H9 (cell line): Measurements from ENCODE around the gene IKZF1. TPM values are rescaled to one million over a fixed set of nuclear protein-coding genes. Genes with fewer than 3 reads are reported as not detected.

Source experiments
- DNase-seq: peaks from one replicate; pipeline ENCODE4 v3.0.0-alpha.2; 2017
- H2AFZ ChIP-seq: one replicate; pipeline ENCODE4 v1.6.1; 2013; ENCODE audit warnings: mild to moderate bottlenecking, low read length, control low read depth, moderate library complexity
- H2AK5ac ChIP-seq: 2 replicates; pipeline ENCODE4 v1.6.1; 2013; ENCODE audit warnings: low read length, control low read depth, mixed read lengths; ENCODE audit not compliant: insufficient read length
- H2BK120ac ChIP-seq: one replicate; pipeline ENCODE4 v1.6.1; 2013; ENCODE audit warnings: low read depth, mild to moderate bottlenecking, low read length, control low read depth, inconsistent platforms; ENCODE audit not compliant: poor library complexity, severe bottlenecking
- H2BK12ac ChIP-seq: 2 replicates; pipeline ENCODE4 v1.6.1; 2013; ENCODE audit warnings: low read length, control low read depth, mixed read lengths, low read depth; ENCODE audit not compliant: insufficient read length
- H2BK15ac ChIP-seq: 2 replicates; pipeline ENCODE4 v1.6.1; 2013; ENCODE audit warnings: low read depth, low read length, control low read depth
- H2BK20ac ChIP-seq: one replicate; pipeline ENCODE4 v1.6.1; 2013; ENCODE audit warnings: low read depth, mild to moderate bottlenecking, low read length, control low read depth, inconsistent platforms; ENCODE audit not compliant: poor library complexity, severe bottlenecking
- H2BK5ac ChIP-seq: 2 replicates; pipeline ENCODE4 v1.6.1; 2013; ENCODE audit warnings: low read length, control low read depth, mixed read lengths; ENCODE audit not compliant: insufficient read length
- H3K14ac ChIP-seq: 2 replicates; pipeline ENCODE4 v1.6.1; 2013; ENCODE audit warnings: low read length, control low read depth; ENCODE audit not compliant: insufficient read depth
- H3K18ac ChIP-seq: 2 replicates; pipeline ENCODE4 v1.6.1; 2013; ENCODE audit warnings: low read depth, mild to moderate bottlenecking, mixed read lengths, low read length, control low read depth; ENCODE audit not compliant: insufficient read length
- H3K23ac ChIP-seq: 2 replicates; pipeline ENCODE4 v1.6.1; 2013; ENCODE audit warnings: low read length, control low read depth, mixed read lengths, low read depth; ENCODE audit not compliant: insufficient read length
- H3K23me2 ChIP-seq: 2 replicates; pipeline ENCODE4 v1.6.1; 2013; ENCODE audit warnings: low read depth, mild to moderate bottlenecking, mixed read lengths, low read length, control low read depth; ENCODE audit not compliant: insufficient read length, poor library complexity, severe bottlenecking
- H3K27ac ChIP-seq: 2 replicates; pipeline ENCODE4 v1.5.1; 2013; ENCODE audit warnings: low read length, control low read depth, mixed read lengths, low read depth; ENCODE audit not compliant: insufficient read length
- H3K27me3 ChIP-seq: 2 replicates; pipeline ENCODE4 v1.6.1; 2013; ENCODE audit warnings: low read length, control low read depth, inconsistent platforms; ENCODE audit not compliant: insufficient read depth
- H3K4ac ChIP-seq: 2 replicates; pipeline ENCODE4 v1.6.1; 2013; ENCODE audit warnings: low read depth, mild to moderate bottlenecking, control low read depth, inconsistent platforms, low read length, moderate library complexity
- H3K4me1 ChIP-seq: 2 replicates; pipeline ENCODE4 v1.6.1; 2013; ENCODE audit warnings: low read length, control low read depth, inconsistent platforms; ENCODE audit not compliant: insufficient read depth
- H3K4me2 ChIP-seq: 2 replicates; pipeline ENCODE4 v1.6.1; 2013; ENCODE audit warnings: low read length, control low read depth, mixed read lengths; ENCODE audit not compliant: insufficient read length, insufficient read depth
- H3K56ac ChIP-seq: 2 replicates; pipeline ENCODE4 v1.6.1; 2013; ENCODE audit warnings: low read depth, mild to moderate bottlenecking, mixed read lengths, low read length, control low read depth; ENCODE audit not compliant: insufficient read length
- H3K79me1 ChIP-seq: 2 replicates; pipeline ENCODE4 v1.6.1; 2013; ENCODE audit warnings: low read depth, mild to moderate bottlenecking, moderate library complexity, low read length, control low read depth, inconsistent platforms; ENCODE audit not compliant: insufficient read depth, poor library complexity, severe bottlenecking
- H3K79me2 ChIP-seq: 2 replicates; pipeline ENCODE4 v1.6.1; 2013; ENCODE audit warnings: low read length, control low read depth, inconsistent platforms; ENCODE audit not compliant: insufficient read depth
- H3K9ac ChIP-seq: 2 replicates; pipeline ENCODE4 v1.6.1; 2013; ENCODE audit warnings: low read length, control low read depth, mixed read lengths; ENCODE audit not compliant: insufficient read length; ENCODE audit errors: extremely low read depth
- H3K9me3 ChIP-seq: one replicate; pipeline ENCODE4 v1.6.1; 2013; ENCODE audit warnings: low read depth, low read length, inconsistent platforms; ENCODE audit not compliant: control insufficient read depth
- H3T11ph ChIP-seq: one replicate; pipeline ENCODE4 v1.6.1; 2013; ENCODE audit warnings: mild to moderate bottlenecking, low read length, control low read depth, inconsistent platforms
- H4K20me1 ChIP-seq: one replicate; pipeline ENCODE4 v1.6.1; 2013; ENCODE audit not compliant: control insufficient read depth, insufficient read length, insufficient read depth
- H4K5ac ChIP-seq: 2 replicates; pipeline ENCODE4 v1.6.1; 2013; ENCODE audit warnings: low read depth, mild to moderate bottlenecking, mixed read lengths, low read length, control low read depth; ENCODE audit not compliant: insufficient read length
- H4K8ac ChIP-seq: replicated peaks from 2 replicates; pipeline ENCODE4 v1.6.1; 2013; ENCODE audit warnings: low read length, control low read depth, mixed read lengths, low read depth; ENCODE audit not compliant: insufficient read length
- H4K91ac ChIP-seq: 2 replicates; pipeline ENCODE4 v1.6.1; 2013; ENCODE audit warnings: low read depth, mild to moderate bottlenecking, moderate library complexity, mixed read lengths, low read length, control low read depth; ENCODE audit not compliant: insufficient read length
- H3K27ac Mint-ChIP-seq, 3 experiments: 2 replicates in 2 of 3; 3 replicates in 1 of 3; pipeline ENCODE4 v1.8.0; 2020 to 2021; ENCODE audit warnings: mixed read lengths in 3 of 3, mild to moderate bottlenecking in 1 of 3, moderate library complexity in 1 of 3
- H3K27me3 Mint-ChIP-seq: 2 replicates; pipeline ENCODE4 v1.8.0; 2021; ENCODE audit warnings: low read depth, mild to moderate bottlenecking, moderate library complexity, mixed read lengths
- H3K36me3 Mint-ChIP-seq, 3 experiments: 2 replicates in 2 of 3; 3 replicates in 1 of 3; pipeline ENCODE4 v1.8.0; 2020 to 2021; ENCODE audit warnings: low read depth in 3 of 3, mixed read lengths in 3 of 3; ENCODE audit not compliant: insufficient read depth in 1 of 3
- H3K4me1 Mint-ChIP-seq, 2 experiments: 2 replicates each; pipeline ENCODE4 v1.8.0; 2020; ENCODE audit warnings: mixed read lengths in 2 of 2
- H3K4me3 Mint-ChIP-seq, 2 experiments: 2 replicates in 1 of 2; 3 replicates in 1 of 2; pipeline ENCODE4 v1.8.0; 2020 to 2021; ENCODE audit warnings: mild to moderate bottlenecking in 2 of 2, mixed read lengths in 2 of 2, moderate library complexity in 1 of 2
- H3K9me3 Mint-ChIP-seq, 2 experiments: 2 replicates in 1 of 2; 3 replicates in 1 of 2; pipeline ENCODE4 v1.8.0; 2020; ENCODE audit warnings: mild to moderate bottlenecking in 2 of 2, mixed read lengths in 2 of 2, moderate library complexity in 1 of 2
- WGBS: extraction: QIAGEN DNeasy Blood & Tissue Kit; methylation state at CpG from one replicate; pipeline ENCODE4 v1.1.7; 2013; ENCODE audit warnings: missing lambda C conversion rate, low lambda C conversion rate, mixed read lengths; ENCODE audit not compliant: insufficient read length; ENCODE audit errors: extremely low coverage; 5-methylcytosine and 5-hydroxymethylcytosine counted together
- total RNA-seq: library from RNA; stranded (reverse); gene quantifications from 2 replicates; pipeline ENCODE4 v1.2.1, GENCODE V29; 2021
- TF ChIP-seq, protein P1 (sequence below): fragments of 200-600 bp; sonication (generic); conservative IDR thresholded peaks from 3 replicates; pipeline ENCODE4 v1.8.0; 2021; ENCODE audit warnings: antibody characterized with exemption, mild to moderate bottlenecking

The IKZF1 gene
- total RNA-seq, 1 experiment from 2014 or later = 0.98 TPM

DNA sequence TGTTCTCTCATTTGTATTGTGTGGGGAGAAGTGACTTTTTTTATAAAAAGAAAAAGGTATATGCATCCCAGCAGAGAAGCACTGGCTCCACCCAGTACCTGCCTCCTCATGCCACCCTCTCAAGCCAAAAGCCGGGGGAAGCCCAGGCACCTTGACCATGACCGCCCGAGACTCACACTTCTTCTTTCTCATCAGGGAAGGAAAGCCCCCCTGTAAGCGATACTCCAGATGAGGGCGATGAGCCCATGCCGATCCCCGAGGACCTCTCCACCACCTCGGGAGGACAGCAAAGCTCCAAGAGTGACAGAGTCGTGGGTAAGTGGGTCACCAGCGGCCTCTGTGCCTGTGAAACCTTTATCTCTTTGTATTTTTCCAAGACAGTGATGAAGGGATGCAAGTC, 22.9 kb downstream of the IKZF1 start:
- no peaks in the 10 kb centered on the region for H3K27me3 ChIP-seq
- H4K5ac ChIP-seq = no peak overlapping the region
- no peak overlapping the region for H2BK120ac ChIP-seq
- no peak overlapping the region for H2BK5ac ChIP-seq
- H3K14ac ChIP-seq = no peak overlapping the region
- no peak for DNase-seq
- no peak overlapping the region for H3K27ac ChIP-seq
- no peak overlapping the region for H4K8ac ChIP-seq
- H3K79me1 ChIP-seq = no peaks in the 10 kb centered on the region
- H2BK15ac ChIP-seq = no peak overlapping the region
- no peak overlapping the region for H3K18ac ChIP-seq
- H4K91ac ChIP-seq = no peak overlapping the region
- H3K23me2 ChIP-seq = no peaks in the 10 kb centered on the region
- no peak overlapping the region for H3K56ac ChIP-seq
- H3K4me3 Mint-ChIP-seq = no peak overlapping the region
- no peaks in the 10 kb centered on the region for H3K36me3 Mint-ChIP-seq
- no peaks in the 10 kb centered on the region for H4K20me1 ChIP-seq
- H3K27ac Mint-ChIP-seq = no peak overlapping the region
- H3K79me2 ChIP-seq = no peaks in the 10 kb centered on the region
- peaks cover 6 to 14% of the 10 kb centered on the region in 2 experiments for H3K4me1 Mint-ChIP-seq
- H3K9me3 Mint-ChIP-seq = no peaks in the 10 kb centered on the region
- TF ChIP-seq, protein P1, sequence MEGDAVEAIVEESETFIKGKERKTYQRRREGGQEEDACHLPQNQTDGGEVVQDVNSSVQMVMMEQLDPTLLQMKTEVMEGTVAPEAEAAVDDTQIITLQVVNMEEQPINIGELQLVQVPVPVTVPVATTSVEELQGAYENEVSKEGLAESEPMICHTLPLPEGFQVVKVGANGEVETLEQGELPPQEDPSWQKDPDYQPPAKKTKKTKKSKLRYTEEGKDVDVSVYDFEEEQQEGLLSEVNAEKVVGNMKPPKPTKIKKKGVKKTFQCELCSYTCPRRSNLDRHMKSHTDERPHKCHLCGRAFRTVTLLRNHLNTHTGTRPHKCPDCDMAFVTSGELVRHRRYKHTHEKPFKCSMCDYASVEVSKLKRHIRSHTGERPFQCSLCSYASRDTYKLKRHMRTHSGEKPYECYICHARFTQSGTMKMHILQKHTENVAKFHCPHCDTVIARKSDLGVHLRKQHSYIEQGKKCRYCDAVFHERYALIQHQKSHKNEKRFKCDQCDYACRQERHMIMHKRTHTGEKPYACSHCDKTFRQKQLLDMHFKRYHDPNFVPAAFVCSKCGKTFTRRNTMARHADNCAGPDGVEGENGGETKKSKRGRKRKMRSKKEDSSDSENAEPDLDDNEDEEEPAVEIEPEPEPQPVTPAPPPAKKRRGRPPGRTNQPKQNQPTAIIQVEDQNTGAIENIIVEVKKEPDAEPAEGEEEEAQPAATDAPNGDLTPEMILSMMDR = no peak
- H3K27me3 Mint-ChIP-seq = 0 out of 2 replicates have a peak, but pooled peaks cover 2% of the 10 kb centered on the region
- no peak overlapping the region for H3T11ph ChIP-seq
- H3K9ac ChIP-seq = no peak overlapping the region
- H3K4me1 ChIP-seq = 0 out of 2 replicates have a peak, but pooled peaks cover 2% of the 10 kb centered on the region
- H3K4me2 ChIP-seq = no peak overlapping the region
- no CpG with 5 or more reads among the region's 10 CpGs for WGBS
- no peak overlapping the region for H2AK5ac ChIP-seq
- no peak overlapping the region for H3K23ac ChIP-seq
- no peak overlapping the region for H2BK20ac ChIP-seq
- H2AFZ ChIP-seq = no peak overlapping the region
- H3K9me3 ChIP-seq = no peaks in the 10 kb centered on the region
- no peak overlapping the region for H2BK12ac ChIP-seq
- H3K4ac ChIP-seq = no peak overlapping the region
